ENCODE data around the gene NOTUM. TPM values are rescaled to one million over a fixed set of nuclear protein-coding genes. Genes with fewer than 3 reads are reported as not detected.

The NOTUM gene
- total RNA-seq, 1 donor from 2014 or later = not detected

GRCh38 chr17:81968850-81969812 is 8.1 kb upstream of the NOTUM start:
- DNase-seq (ENCODE audit: extremely low spot score in 2 of 2) = no peak
- H3K9me3 ChIP-seq = no peaks in the 10 kb centered on the region
- H3K4me1 ChIP-seq = peaks cover 26% of the 10 kb centered on the region
- H3K27ac ChIP-seq = peak overlapping the region; percentile 66
- intact Hi-C loops (cut with DNase I) = no loop called here
- TF ChIP-seq POLR2AphosphoS5 (IDR thresholded peaks at IDR 0.05; ENCODE audit: insufficient read depth in 1 of 2, low read depth in 1 of 2) = no peak
- TF ChIP-seq POLR2A (IDR thresholded peaks at IDR 0.05) = no peak
- TF ChIP-seq CTCF (IDR thresholded peaks at IDR 0.05) = no peak
- no peaks in the 10 kb centered on the region for H3K27me3 ChIP-seq
- no peaks in the 10 kb centered on the region for H3K36me3 ChIP-seq
- no peak overlapping the region for H3K4me3 ChIP-seq

- TF ChIP-seq POLR2AphosphoS5 (IDR thresholded peaks at IDR 0.05; ENCODE audit: insufficient read depth in 1 of 2, low read depth in 1 of 2) (no peak), CTCF (IDR thresholded peaks at IDR 0.05) (no peak), POLR2A (IDR thresholded peaks at IDR 0.05) (no peak)
- Histone ChIP-seq H3K27ac (peak overlapping the region; percentile 66), H3K36me3 (no peaks in the 10 kb centered on the region), H3K27me3 (no peaks in the 10 kb centered on the region), H3K4me1 (peaks cover 26% of the 10 kb centered on the region), H3K9me3 (no peaks in the 10 kb centered on the region), H3K4me3 (no peak overlapping the region)
- intact Hi-C loops (cut with DNase I) = no loop called here
- DNase-seq (ENCODE audit: extremely low spot score in 2 of 2) = no peak
Observed at GRCh38 chr17:81968396-81968745, 7.4 kb upstream of the NOTUM start.

- no peak for DNase-seq (ENCODE audit: extremely low spot score in 2 of 2)
- intact Hi-C loops (cut with DNase I) = no loop called here
- H3K9me3 ChIP-seq = no peaks in the 10 kb centered on the region
- H3K4me1 ChIP-seq = peaks cover 26% of the 10 kb centered on the region
- H3K36me3 ChIP-seq = no peaks in the 10 kb centered on the region
- peak overlapping the region; percentile 1 to 31 for H3K4me3 ChIP-seq
- H3K27me3 ChIP-seq = no peaks in the 10 kb centered on the region
- TF ChIP-seq POLR2A (IDR thresholded peaks at IDR 0.05) (no peak), CTCF (IDR thresholded peaks at IDR 0.05) (no peak), POLR2AphosphoS5 (IDR thresholded peaks at IDR 0.05; ENCODE audit: insufficient read depth in 1 of 2, low read depth in 1 of 2) (peak in 1 of 2 donors; percentile 70)
- peak overlapping the region; percentile 66 for H3K27ac ChIP-seq
Observed at GRCh38 chr17:81967533-81968395, 6.8 kb upstream of the NOTUM start.

- no peaks in the 10 kb centered on the region for H3K27me3 ChIP-seq
- peaks cover 26% of the 10 kb centered on the region for H3K4me1 ChIP-seq
- H3K36me3 ChIP-seq = no peaks in the 10 kb centered on the region
- intact Hi-C loops (cut with DNase I) = no loop called here
- DNase-seq (ENCODE audit: extremely low spot score in 2 of 2) = no peak
- TF ChIP-seq CTCF (IDR thresholded peaks at IDR 0.05) (no peak), POLR2A (IDR thresholded peaks at IDR 0.05) (no peak), POLR2AphosphoS5 (IDR thresholded peaks at IDR 0.05; ENCODE audit: insufficient read depth in 1 of 2, low read depth in 1 of 2) (no peak)
- peak overlapping the region; percentile 66 for H3K27ac ChIP-seq
- no peak overlapping the region for H3K4me3 ChIP-seq
- H3K9me3 ChIP-seq = no peaks in the 10 kb centered on the region
Observed at GRCh38 chr17:81967244-81967532, 6.2 kb upstream of the NOTUM start.
